GM19043 (cell line): ENCODE results near the gene PAX2.

Experiments
- ATAC-seq: cut with Tn5 transposase; IDR thresholded peaks from one replicate; pipeline ENCODE4 v1.9.1; 2021; ENCODE audit warnings: low read depth; ENCODE audit not compliant: unreplicated experiment

The PAX2 gene

GRCh38 chr10:100829933-100830727, 84.7 kb downstream of the PAX2 start:
- no peak for ATAC-seq

- ATAC-seq: no peak
Measured at GRCh38 chr10:100830728-100831111, 85.3 kb downstream of the PAX2 start.

GRCh38 chr10:100831742-100832141, 86.4 kb downstream of the PAX2 start:
- no peak for ATAC-seq

- ATAC-seq: no peak
Measured at GRCh38 chr10:100835810-100836209, 90.4 kb downstream of the PAX2 start.

GRCh38 chr10:100836891-100837290, 91.5 kb downstream of the PAX2 start:
- ATAC-seq: no peak

- ATAC-seq: no peak
Measured at GRCh38 chr10:100837300-100837699, 91.9 kb downstream of the PAX2 start.

GRCh38 chr10:100838986-100839385, 93.6 kb downstream of the PAX2 start:
- no peak for ATAC-seq

GRCh38 chr10:100841528-100841927, 96.1 kb downstream of the PAX2 start:
- ATAC-seq: no peak

- ATAC-seq: no peak
Measured at GRCh38 chr10:100847440-100847839, 102.1 kb downstream of the PAX2 start.

GRCh38 chr10:100848770-100849169, 103.4 kb downstream of the PAX2 start:
- no peak for ATAC-seq

- no peak for ATAC-seq
Measured at GRCh38 chr10:100858261-100858660, 112.9 kb downstream of the PAX2 start.

- ATAC-seq: no peak
Measured at GRCh38 chr10:100858747-100859483, 113.5 kb downstream of the PAX2 start.

- ATAC-seq: no peak
Measured at GRCh38 chr10:100859484-100859763, 114.0 kb downstream of the PAX2 start.

GRCh38 chr10:100863433-100863832, 118.1 kb downstream of the PAX2 start:
- no peak for ATAC-seq

GRCh38 chr10:100864036-100864885, 118.9 kb downstream of the PAX2 start:
- no peak for ATAC-seq

GRCh38 chr10:100864978-100865377, 119.6 kb downstream of the PAX2 start:
- ATAC-seq: no peak

GRCh38 chr10:100866010-100866409, 120.6 kb downstream of the PAX2 start:
- no peak for ATAC-seq

GRCh38 chr10:100866575-100867098, 121.3 kb downstream of the PAX2 start:
- ATAC-seq: no peak

- no peak for ATAC-seq
Measured at GRCh38 chr10:100867261-100867963, 122.0 kb downstream of the PAX2 start.

GRCh38 chr10:100868382-100868781, 123.0 kb downstream of the PAX2 start:
- no peak for ATAC-seq
